Loucy (cell line): ENCODE measurements around the gene TTC27.

Experiments
- H2AFZ ChIP-seq: fragments of 200-600 bp; sonication (generic); 2 replicates; pipeline ENCODE4 v1.6.0; 2016; ENCODE audit warnings: antibody characterized with exemption, mild to moderate bottlenecking, low read length, moderate library complexity
- H3F3A ChIP-seq: fragments of 200-600 bp; 2 replicates; pipeline ENCODE4 v1.6.0; 2016; ENCODE audit warnings: antibody characterized with exemption, low read depth, mild to moderate bottlenecking
- H3K27me3 ChIP-seq: fragments of 200-600 bp; sonication (generic); 2 replicates; pipeline ENCODE4 v1.6.1; 2014; ENCODE audit warnings: low read length, mild to moderate bottlenecking; ENCODE audit not compliant: insufficient read depth, poor library complexity, severe bottlenecking
- H3K36me3 ChIP-seq: fragments of 200-600 bp; sonication (generic); 2 replicates; pipeline ENCODE4 v1.6.1; 2016; ENCODE audit warnings: low read length; ENCODE audit not compliant: insufficient read depth
- H3K4me1 ChIP-seq: fragments of 200-600 bp; sonication (generic); 2 replicates; pipeline ENCODE4 v1.5.1; 2014; ENCODE audit warnings: low read length, mild to moderate bottlenecking; ENCODE audit not compliant: insufficient read depth, poor library complexity, severe bottlenecking
- H3K4me2 ChIP-seq: fragments of 200-600 bp; sonication (generic); 2 replicates; pipeline ENCODE4 v1.6.0; 2014; ENCODE audit warnings: antibody characterized with exemption, low read length, low read depth, mild to moderate bottlenecking; ENCODE audit not compliant: poor library complexity, severe bottlenecking
- H3K4me3 ChIP-seq: fragments of 200-600 bp; sonication (generic); 2 replicates; pipeline ENCODE4 v1.5.1; 2014; ENCODE audit warnings: low read length, mild to moderate bottlenecking, mixed read lengths; ENCODE audit not compliant: poor library complexity, severe bottlenecking
- H3K79me2 ChIP-seq: fragments of 200-600 bp; sonication (generic); 2 replicates; pipeline ENCODE4 v1.6.1; 2014; ENCODE audit warnings: low read length; ENCODE audit not compliant: insufficient read depth
- H3K9ac ChIP-seq: fragments of 200-600 bp; sonication (generic); 2 replicates; pipeline ENCODE4 v1.6.0; 2014; ENCODE audit warnings: mild to moderate bottlenecking, low read depth, low read length, moderate library complexity; ENCODE audit not compliant: poor library complexity, severe bottlenecking
- H3K9me2 ChIP-seq: fragments of 200-600 bp; sonication (generic); replicated peaks from 2 replicates; pipeline ENCODE4 v1.6.1; 2016; ENCODE audit warnings: low read depth, low read length, mixed read lengths
- H3K9me3 ChIP-seq: fragments of 200-600 bp; sonication (generic); 2 replicates; pipeline ENCODE4 v1.6.1; 2014; ENCODE audit warnings: mild to moderate bottlenecking, antibody characterized with exemption, low read length, low read depth; ENCODE audit not compliant: insufficient read depth
- H4K20me1 ChIP-seq: fragments of 200-600 bp; sonication (generic); 2 replicates; pipeline ENCODE4 v1.6.0; 2014; ENCODE audit warnings: antibody characterized with exemption, low read length, mild to moderate bottlenecking; ENCODE audit not compliant: insufficient read depth, poor library complexity, severe bottlenecking
- EZH2phosphoT487 ChIP-seq: fragments of 200-600 bp; IDR thresholded peaks from 2 replicates; pipeline ENCODE4 v1.6.1; 2018; ENCODE audit warnings: antibody characterized with exemption, mild to moderate bottlenecking, moderate library complexity, borderline replicate concordance
- TF ChIP-seq, protein P1 (sequence below): fragments of 200-600 bp; sonication (generic); conservative IDR thresholded peaks from 2 replicates; pipeline ENCODE4 v1.5.1; 2014; ENCODE audit warnings: mild to moderate bottlenecking, antibody characterized with exemption, low read length

The TTC27 gene

DNA sequence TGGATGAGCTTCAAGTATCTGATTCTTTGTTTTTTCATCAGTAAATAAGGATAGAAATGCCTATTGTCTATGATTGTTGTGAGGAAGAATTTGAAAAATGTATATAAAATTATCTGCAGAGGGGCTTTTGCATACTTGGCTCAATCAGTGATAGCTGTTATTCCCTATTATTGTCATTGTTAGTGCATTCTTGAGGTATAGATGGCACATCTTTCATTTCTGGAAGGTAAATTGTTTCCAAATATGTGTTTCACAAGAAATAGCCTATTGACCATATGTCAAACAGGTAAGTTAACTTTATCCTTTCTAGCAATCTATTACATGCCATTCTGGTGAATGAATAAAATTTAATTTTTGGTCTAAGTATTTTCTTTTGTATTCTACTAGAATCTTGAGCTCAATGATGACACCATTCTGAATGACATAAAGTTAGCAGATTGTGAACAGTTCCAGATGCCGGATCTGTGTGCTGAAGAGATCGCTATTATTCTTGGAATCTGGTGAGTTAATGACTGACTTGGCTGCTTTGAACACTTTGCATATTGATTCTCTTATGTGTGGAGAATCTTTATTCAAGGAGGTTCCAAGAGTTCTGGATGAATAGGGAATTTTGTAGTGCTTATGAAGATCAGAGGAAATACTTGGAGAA lies 44.2 kb downstream of the TTC27 start:
- no peak overlapping the region for H3K9ac ChIP-seq
- H3K27me3 ChIP-seq: no peaks in the 10 kb centered on the region
- no peaks in the 10 kb centered on the region for H4K20me1 ChIP-seq
- no peak overlapping the region for H2AFZ ChIP-seq
- H3K9me2 ChIP-seq: no peaks in the 10 kb centered on the region
- TF ChIP-seq EZH2phosphoT487: no peak
- TF ChIP-seq, protein P1, sequence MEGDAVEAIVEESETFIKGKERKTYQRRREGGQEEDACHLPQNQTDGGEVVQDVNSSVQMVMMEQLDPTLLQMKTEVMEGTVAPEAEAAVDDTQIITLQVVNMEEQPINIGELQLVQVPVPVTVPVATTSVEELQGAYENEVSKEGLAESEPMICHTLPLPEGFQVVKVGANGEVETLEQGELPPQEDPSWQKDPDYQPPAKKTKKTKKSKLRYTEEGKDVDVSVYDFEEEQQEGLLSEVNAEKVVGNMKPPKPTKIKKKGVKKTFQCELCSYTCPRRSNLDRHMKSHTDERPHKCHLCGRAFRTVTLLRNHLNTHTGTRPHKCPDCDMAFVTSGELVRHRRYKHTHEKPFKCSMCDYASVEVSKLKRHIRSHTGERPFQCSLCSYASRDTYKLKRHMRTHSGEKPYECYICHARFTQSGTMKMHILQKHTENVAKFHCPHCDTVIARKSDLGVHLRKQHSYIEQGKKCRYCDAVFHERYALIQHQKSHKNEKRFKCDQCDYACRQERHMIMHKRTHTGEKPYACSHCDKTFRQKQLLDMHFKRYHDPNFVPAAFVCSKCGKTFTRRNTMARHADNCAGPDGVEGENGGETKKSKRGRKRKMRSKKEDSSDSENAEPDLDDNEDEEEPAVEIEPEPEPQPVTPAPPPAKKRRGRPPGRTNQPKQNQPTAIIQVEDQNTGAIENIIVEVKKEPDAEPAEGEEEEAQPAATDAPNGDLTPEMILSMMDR: no peak
- H3K79me2 ChIP-seq: no peaks in the 10 kb centered on the region
- no peaks in the 10 kb centered on the region for H3K36me3 ChIP-seq
- no peak overlapping the region for H3K4me3 ChIP-seq
- no peaks in the 10 kb centered on the region for H3F3A ChIP-seq
- no peaks in the 10 kb centered on the region for H3K4me1 ChIP-seq
- no peak overlapping the region for H3K4me2 ChIP-seq
- no peaks in the 10 kb centered on the region for H3K9me3 ChIP-seq

GRCh38 chr2:32678825-32679224 lies 51.0 kb downstream of the TTC27 start:
- H4K20me1 ChIP-seq: no peaks in the 10 kb centered on the region
- no peaks in the 10 kb centered on the region for H3K79me2 ChIP-seq
- H2AFZ ChIP-seq: no peak overlapping the region
- H3K9ac ChIP-seq: no peak overlapping the region
- H3K36me3 ChIP-seq: no peaks in the 10 kb centered on the region; the same call in 1 of the 2 replicates
- no peaks in the 10 kb centered on the region for H3F3A ChIP-seq
- no peak overlapping the region for H3K4me2 ChIP-seq
- no peaks in the 10 kb centered on the region for H3K9me2 ChIP-seq
- H3K9me3 ChIP-seq: no peaks in the 10 kb centered on the region
- TF ChIP-seq, protein P1: peak; percentile 43; the same call in 1 of the 2 replicates
- no peak for TF ChIP-seq EZH2phosphoT487
- H3K4me3 ChIP-seq: no peak overlapping the region
- H3K4me1 ChIP-seq: peaks cover 9% of the 10 kb centered on the region
- no peaks in the 10 kb centered on the region for H3K27me3 ChIP-seq

GRCh38 chr2:32680942-32681341 lies 53.1 kb downstream of the TTC27 start:
- Histone ChIP-seq H3K79me2 (no peaks in the 10 kb centered on the region), H4K20me1 (no peaks in the 10 kb centered on the region), H3K4me2 (peak overlapping the region; percentile 3), H3K27me3 (no peaks in the 10 kb centered on the region), H3K9me3 (no peaks in the 10 kb centered on the region), H2AFZ (0 out of 2 replicates have a peak overlapping the region, but pooled peaks have one; percentile 12), H3K4me3 (no peak overlapping the region), H3K4me1 (peaks cover 9% of the 10 kb centered on the region), H3K9me2 (no peaks in the 10 kb centered on the region), H3F3A (no peaks in the 10 kb centered on the region), H3K9ac (no peak overlapping the region), H3K36me3 (no peaks in the 10 kb centered on the region; the same call in 1 of the 2 replicates)
- no peak for TF ChIP-seq EZH2phosphoT487
- TF ChIP-seq, protein P1: no peak
